Measurements from ENCODE around the gene USP48. TPM values are rescaled to one million over a fixed set of nuclear protein-coding genes. Genes with fewer than 3 reads are reported as not detected.

The USP48 gene
- total and polyA plus RNA-seq, 2 of the 13 experiments (the other 11 are each of a cell fraction or from before 2014, with no cell fraction given): 30.4 to 30.7 TPM

- TF ChIP-seq ZBTB34 (CRISPR knock-in tag; IDR thresholded peaks at IDR 0.05) (no peak), ZNF598 (CRISPR knock-in tag; IDR thresholded peaks at IDR 0.05; ENCODE audit: borderline replicate concordance) (no peak), SIN3B (IDR thresholded peaks at IDR 0.05; ENCODE audit: low read length) (no peak), DNMT3B (CRISPR knock-in tag; conservative IDR thresholded peaks at IDR 0.05) (no peak), ZNF558 (CRISPR knock-in tag; IDR thresholded peaks at IDR 0.05; ENCODE audit: borderline replicate concordance) (no peak), SKI (IDR thresholded peaks at IDR 0.05; ENCODE audit: partially characterized antibody) (peak; percentile 96), SSRP1 (CRISPR knock-in tag; IDR thresholded peaks at IDR 0.05) (no peak), ZNF318 (CRISPR knock-in tag; IDR thresholded peaks at IDR 0.05) (no peak), FIP1L1 (IDR thresholded peaks at IDR 0.05; ENCODE audit: borderline replicate concordance, insufficient read depth, low read depth, low read length) (no peak), TBX2 (CRISPR knock-in tag; IDR thresholded peaks at IDR 0.05; ENCODE audit: borderline replicate concordance) (peak; percentile 84), STAT6 (CRISPR knock-in tag; IDR thresholded peaks at IDR 0.05; ENCODE audit: borderline replicate concordance) (no peak), MTF2 (CRISPR knock-in tag; IDR thresholded peaks at IDR 0.05; ENCODE audit: borderline replicate concordance) (no peak), CCAR2 (optimal IDR thresholded peaks at IDR 0.05; ENCODE audit: low read depth, low read length) (no peak), RFXANK (CRISPR knock-in tag; IDR thresholded peaks at IDR 0.05) (no peak)
Measured at GRCh38 chr1:21775985-21776562, 6.9 kb downstream of the USP48 start (continued).
